ENCODE measurements around the gene SLC25A52.
"Not testable (repeated sequence)": the region's sequence is repeated elsewhere in the genome, so short reads cannot be mapped to it uniquely, and the experiment has no call there.

Gene SLC25A52

GRCh38 chr18:31740180-31740579 is 20.5 kb downstream of the SLC25A52 start:
- no peak for DNase-seq (ENCODE audit: low read depth in 2 of 2)

GRCh38 chr18:31739651-31740050 is 21.0 kb downstream of the SLC25A52 start:
- no peak for DNase-seq (ENCODE audit: low read depth in 2 of 2)

- DNase-seq (ENCODE audit: low read depth in 2 of 2): no peak
These were observed 21.9 kb downstream of the SLC25A52 start for GRCh38 chr18:31738460-31739407.

GRCh38 chr18:31736630-31737029 is 24.1 kb downstream of the SLC25A52 start:
- DNase-seq (ENCODE audit: low read depth in 2 of 2): no peak

GRCh38 chr18:31731628-31732027 is 29.1 kb downstream of the SLC25A52 start:
- DNase-seq (ENCODE audit: low read depth in 2 of 2): no peak

- not testable (repeated sequence) for DNase-seq (ENCODE audit: low read depth in 2 of 2)
These were observed 31.5 kb downstream of the SLC25A52 start for GRCh38 chr18:31729196-31729595.

GRCh38 chr18:31723990-31724711 is 36.5 kb downstream of the SLC25A52 start:
- no peak for DNase-seq (ENCODE audit: low read depth in 2 of 2)

GRCh38 chr18:31723639-31723989 is 37.1 kb downstream of the SLC25A52 start:
- DNase-seq (ENCODE audit: low read depth in 2 of 2): no peak

- peak; percentile 59 for DNase-seq (ENCODE audit: low read depth in 2 of 2)
These were observed 38.2 kb downstream of the SLC25A52 start for GRCh38 chr18:31722369-31722957.

- DNase-seq (ENCODE audit: low read depth in 2 of 2): no peak
These were observed 39.1 kb downstream of the SLC25A52 start for GRCh38 chr18:31721601-31722000.

- DNase-seq (ENCODE audit: low read depth in 2 of 2): no peak
These were observed 39.8 kb downstream of the SLC25A52 start for GRCh38 chr18:31720867-31721266.

- no peak for DNase-seq (ENCODE audit: low read depth in 2 of 2)
These were observed 41.2 kb downstream of the SLC25A52 start for GRCh38 chr18:31719363-31720006.

GRCh38 chr18:31718386-31718785 is 42.3 kb downstream of the SLC25A52 start:
- DNase-seq (ENCODE audit: low read depth in 2 of 2): no peak

GRCh38 chr18:31716362-31716761 is 44.3 kb downstream of the SLC25A52 start:
- DNase-seq (ENCODE audit: low read depth in 2 of 2): no peak

GRCh38 chr18:31711365-31712172 is 49.1 kb downstream of the SLC25A52 start:
- DNase-seq (ENCODE audit: low read depth in 2 of 2): no peak

GRCh38 chr18:31710826-31711225 is 49.9 kb downstream of the SLC25A52 start:
- DNase-seq (ENCODE audit: low read depth in 2 of 2): no peak

Measured in stimulated activated CD4-positive, alpha-beta T cell treated with anti-CD3 and anti-CD28 coated beads, Interleukin-1b, Interleukin-23, amount 100 ng/mL, for 4 hours (primary cell).